Ishikawa (cell line): ENCODE data around the gene IGFN1.

Source experiments
- CREB1 ChIP-seq: IDR thresholded peaks from 2 replicates; pipeline ENCODE4 v1.6.1; 2012; ENCODE audit warnings: low read depth
- EGR1 ChIP-seq: IDR thresholded peaks from 2 replicates; pipeline ENCODE4 v1.6.1; 2012
- EP300 ChIP-seq: IDR thresholded peaks from 2 replicates; pipeline ENCODE4 v1.6.1; 2012; ENCODE audit warnings: borderline replicate concordance
- FOXM1 ChIP-seq: IDR thresholded peaks from 2 replicates; pipeline ENCODE4 v1.6.1; 2012; ENCODE audit warnings: low read depth, borderline replicate concordance
- MAX ChIP-seq: IDR thresholded peaks from 2 replicates; pipeline ENCODE4 v1.6.1; 2012
- NFIC ChIP-seq: IDR thresholded peaks from 2 replicates; pipeline ENCODE4 v1.6.1; 2012
- RAD21 ChIP-seq: IDR thresholded peaks from 2 replicates; pipeline ENCODE4 v1.6.1; 2012; ENCODE audit warnings: low read depth
- REST ChIP-seq: IDR thresholded peaks from 2 replicates; pipeline ENCODE4 v1.6.1; 2012; ENCODE audit warnings: low read depth, mild to moderate bottlenecking
- TAF1 ChIP-seq: IDR thresholded peaks from 2 replicates; pipeline ENCODE4 v1.6.1; 2012; ENCODE audit warnings: low read depth, mild to moderate bottlenecking
- TCF12 ChIP-seq: IDR thresholded peaks from 2 replicates; pipeline ENCODE4 v1.6.1; 2012; ENCODE audit warnings: low read depth
- TEAD4 ChIP-seq: IDR thresholded peaks from 2 replicates; pipeline ENCODE4 v1.6.1; 2012
- USF1 ChIP-seq: IDR thresholded peaks from 2 replicates; pipeline ENCODE4 v1.6.1; 2012
- YY1 ChIP-seq: IDR thresholded peaks from 2 replicates; pipeline ENCODE4 v1.6.1; 2012; ENCODE audit warnings: low read depth
- ZBTB7A ChIP-seq: IDR thresholded peaks from 2 replicates; pipeline ENCODE4 v1.6.1; 2012; ENCODE audit warnings: low read depth

- no peak for TF ChIP-seq CREB1
- no peak for TF ChIP-seq MAX
- TF ChIP-seq EP300, result no peak
- TF ChIP-seq TCF12, result no peak
- TF ChIP-seq RAD21, result no peak
- TF ChIP-seq REST, result no peak
- TF ChIP-seq NFIC, result no peak
- no peak for TF ChIP-seq FOXM1
- no peak for TF ChIP-seq ZBTB7A
- TF ChIP-seq TEAD4, result no peak
- TF ChIP-seq USF1, result no peak
- TF ChIP-seq YY1, result no peak
- no peak for TF ChIP-seq TAF1
- TF ChIP-seq EGR1, result no peak
These were observed 49.7 kb upstream of the IGFN1 start for GRCh38 chr1:201140941-201141260.
